HS-27A (cell line): ENCODE data around the gene OLFM3.

Experiments used
- DNase-seq: peaks from one replicate; pipeline ENCODE4 v3.0.0-alpha.2; 2012; ENCODE audit warnings: low read depth, missing footprints

The OLFM3 gene

DNA sequence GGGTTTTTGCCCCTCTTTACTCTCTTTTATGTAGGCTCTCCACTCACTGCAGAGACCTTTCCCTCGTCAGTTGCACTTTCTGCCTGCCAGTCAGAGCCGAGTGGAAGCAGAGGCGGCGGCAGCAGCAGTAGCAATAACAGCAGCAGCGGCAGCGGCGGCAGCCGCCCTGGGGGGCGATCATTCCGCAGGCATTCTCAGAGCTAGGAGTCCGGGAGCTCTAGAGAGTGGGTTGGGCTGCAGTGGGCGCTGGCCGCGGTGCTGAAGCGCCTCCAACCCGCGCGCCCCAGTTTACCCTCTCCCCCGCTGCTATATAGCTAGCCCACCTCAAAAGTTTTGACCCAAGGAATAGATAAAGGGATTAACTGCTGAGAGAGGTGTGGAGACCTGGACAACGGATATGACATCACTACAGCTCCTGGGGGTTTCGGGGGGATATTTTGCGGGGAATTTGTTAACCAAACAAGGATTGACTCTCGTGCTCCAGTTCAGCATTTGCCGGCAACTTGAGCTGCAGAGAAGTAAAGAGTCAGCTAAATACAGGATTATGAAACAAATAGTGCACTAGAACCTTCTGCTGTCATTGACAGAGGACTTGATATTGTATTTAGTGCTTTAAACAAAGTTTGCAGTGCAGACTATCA lies at the start of gene OLFM3:
OLFM3 (minus strand) TSS at position 102 of the 641 bp plus-strand sequence.
- no peak for DNase-seq

DNA sequence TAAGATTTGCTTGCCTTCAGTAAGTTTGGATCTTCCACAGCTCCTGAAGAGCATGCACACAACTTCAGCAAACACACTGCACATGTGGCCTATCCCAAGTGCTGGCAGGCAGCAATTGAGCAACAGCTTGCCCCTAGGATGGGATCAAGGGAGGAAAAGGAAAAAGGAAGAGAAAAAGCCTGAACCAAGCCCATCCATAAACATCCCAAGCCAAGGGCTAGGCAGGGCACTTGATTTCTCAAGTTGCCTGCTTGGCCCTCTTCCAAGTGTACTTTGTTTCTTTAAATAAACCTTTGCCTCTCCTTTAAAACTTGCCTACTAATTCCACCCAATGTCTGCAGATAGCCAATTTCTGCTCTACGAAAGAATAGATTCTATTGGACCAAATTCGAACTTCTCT lies 49.0 kb upstream of the OLFM3 start:
- no peak for DNase-seq

DNA sequence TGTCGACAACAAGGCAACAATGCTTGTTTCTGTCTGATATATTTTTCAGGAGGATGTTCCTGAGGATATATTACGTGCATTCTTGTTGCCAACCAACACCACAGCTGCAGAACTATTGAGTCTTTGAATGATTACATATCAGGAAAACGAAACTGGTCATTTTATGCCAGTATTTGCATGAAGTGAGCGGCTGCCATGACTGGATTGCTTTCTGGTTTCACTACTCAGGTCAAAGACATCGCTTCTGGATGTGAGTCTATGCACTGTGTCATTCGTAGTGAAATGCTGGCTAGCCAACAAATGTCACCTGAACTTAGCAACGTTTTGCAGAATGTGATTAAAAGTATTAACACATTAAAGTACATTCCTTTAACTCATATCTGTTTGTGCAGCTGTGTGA lies 35.8 kb upstream of the OLFM3 start:
- DNase-seq: no peak

DNA sequence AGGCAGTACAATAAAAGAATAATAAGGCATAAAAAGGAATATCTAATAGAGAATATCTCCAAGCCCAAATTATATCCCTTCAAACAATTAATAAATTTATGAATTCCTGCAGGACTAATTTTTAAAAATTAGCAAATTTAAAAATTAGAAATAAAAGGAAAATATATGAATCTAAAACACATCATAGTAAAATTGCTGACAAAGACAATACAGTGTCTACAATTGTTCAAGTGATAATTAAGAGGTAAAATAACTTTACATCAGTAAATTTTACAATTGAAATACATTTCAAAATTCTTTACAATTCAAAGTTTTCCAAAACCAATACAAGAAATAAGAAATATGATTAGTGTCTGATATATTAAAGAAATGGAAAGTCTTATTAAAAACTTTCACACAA lies 22.8 kb upstream of the OLFM3 start:
- DNase-seq: no peak

DNA sequence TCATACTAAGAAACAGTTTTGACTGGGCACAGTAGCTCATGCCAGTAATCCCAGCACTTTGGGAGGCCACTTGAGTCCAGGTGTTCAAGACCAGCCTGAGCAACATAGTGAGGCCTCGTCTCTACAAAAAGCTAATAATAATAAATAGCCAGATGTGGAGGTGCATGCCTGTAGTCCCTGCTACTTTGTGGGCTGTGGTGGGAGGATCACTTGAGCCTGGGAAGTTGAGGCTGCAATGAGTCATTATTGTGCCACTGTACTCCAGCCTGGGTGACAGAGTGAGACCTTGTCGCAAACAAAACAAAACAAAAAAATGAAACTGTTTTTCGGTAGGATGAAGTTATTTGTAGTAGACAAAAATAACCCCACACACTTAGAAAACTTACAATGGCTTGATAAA lies 19.0 kb upstream of the OLFM3 start:
- DNase-seq: no peak

DNA sequence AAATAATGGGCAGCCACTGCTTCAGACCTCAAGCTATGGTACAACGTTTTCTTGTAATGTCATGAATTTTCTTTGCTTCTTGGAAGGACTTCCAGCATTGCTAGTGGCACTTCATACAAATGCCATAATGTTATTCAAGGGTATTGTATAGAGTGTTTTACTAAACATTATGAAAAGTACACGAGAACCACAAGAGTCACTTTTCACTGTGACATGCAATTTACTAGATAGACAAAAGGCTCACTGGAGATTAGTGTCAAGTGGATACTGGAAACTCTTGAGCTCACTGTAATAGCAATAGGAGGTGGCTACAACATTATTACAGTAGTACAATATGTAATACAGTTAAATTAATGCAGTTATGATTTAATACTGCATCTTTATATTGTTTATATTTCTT lies 5.3 kb upstream of the OLFM3 start:
- DNase-seq: no peak

DNA sequence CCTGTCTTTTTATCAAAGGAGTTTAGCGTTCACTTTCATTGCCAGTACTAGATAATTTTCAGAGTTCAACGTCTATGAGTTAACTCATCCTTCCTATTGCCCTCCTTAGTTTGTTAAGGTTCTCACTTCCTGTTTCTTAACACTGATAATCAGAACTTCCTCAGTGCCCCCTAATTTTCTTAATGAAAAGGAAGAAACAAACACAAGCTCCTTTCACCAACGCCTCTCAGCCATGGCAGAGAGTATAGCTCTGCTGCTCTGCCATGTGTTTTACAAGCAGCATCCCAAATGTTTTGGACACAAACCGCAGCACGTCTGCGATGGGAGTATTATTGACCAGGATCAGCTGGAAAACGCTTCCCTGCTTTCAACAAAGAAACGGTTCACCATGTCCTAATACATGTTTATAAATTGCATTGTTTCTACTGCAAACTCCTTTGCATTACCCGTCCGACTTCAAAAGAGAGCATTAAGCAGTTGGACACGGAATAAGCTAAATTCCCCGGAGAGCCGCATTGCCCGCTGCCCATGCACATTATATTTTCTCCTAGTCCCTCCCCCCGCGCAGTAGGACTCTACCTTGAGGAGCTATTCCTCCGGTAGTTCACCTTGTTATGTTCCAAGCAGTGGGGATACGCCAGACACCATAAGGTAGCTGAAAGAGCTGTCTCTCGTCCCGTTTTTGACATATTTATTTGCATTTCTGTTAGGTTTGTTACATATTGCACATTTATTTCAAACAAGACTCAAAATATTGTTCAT lies 561 bp downstream of the OLFM3 start:
- DNase-seq: no peak

DNA sequence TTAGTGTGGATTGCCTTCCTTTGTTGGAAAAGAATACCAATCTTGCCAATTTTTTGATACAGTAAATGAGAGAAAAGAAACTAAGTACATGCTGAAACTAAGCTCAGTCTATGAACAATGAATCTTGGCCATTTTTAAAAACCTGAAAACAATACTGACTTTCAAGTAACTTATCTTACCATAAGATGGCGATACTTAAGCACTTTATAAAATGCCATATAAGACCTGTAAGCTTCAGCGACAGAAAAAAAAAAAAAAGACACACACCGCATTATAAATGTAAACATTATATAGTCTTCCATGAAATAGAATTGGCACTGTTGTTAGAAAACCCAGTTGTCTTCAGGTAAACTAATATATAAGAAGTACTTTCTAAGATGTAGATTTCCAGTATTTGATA lies 3.0 kb downstream of the OLFM3 start:
- DNase-seq: no peak

DNA sequence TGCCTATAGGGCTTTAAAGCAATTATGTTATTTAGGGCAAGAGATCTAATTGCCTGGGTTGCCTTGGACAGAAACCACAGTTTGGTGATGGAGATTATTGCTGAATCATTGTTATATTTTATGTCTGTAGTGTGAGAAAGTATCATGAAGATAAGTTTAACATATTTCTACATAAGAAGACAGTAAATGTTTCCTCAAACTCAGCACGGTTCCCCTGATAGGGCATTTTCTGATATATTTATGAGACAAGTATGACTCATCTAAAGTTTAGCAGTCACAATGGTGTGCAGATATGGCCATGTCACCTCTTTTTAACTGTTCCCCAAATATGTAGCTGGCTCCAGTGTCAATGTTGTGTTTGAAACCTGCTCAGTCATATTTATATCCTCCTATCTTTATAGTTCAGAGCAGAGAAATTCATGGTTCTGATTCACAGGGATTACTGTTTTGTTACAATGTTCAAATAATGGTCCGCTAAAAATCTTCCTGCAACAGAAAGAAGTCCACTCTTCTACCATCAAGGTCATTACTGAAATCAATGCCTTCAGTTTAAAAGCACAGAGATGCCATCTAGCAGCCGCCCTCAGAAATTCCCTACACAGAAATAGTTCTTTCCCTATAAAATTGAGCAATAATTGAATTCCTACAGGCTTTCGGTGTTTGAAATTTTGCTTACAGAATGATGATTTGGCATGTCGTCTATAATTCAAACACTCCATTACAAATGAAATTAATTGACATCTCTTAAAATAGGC lies 3.7 kb downstream of the OLFM3 start:
- DNase-seq: no peak

DNA sequence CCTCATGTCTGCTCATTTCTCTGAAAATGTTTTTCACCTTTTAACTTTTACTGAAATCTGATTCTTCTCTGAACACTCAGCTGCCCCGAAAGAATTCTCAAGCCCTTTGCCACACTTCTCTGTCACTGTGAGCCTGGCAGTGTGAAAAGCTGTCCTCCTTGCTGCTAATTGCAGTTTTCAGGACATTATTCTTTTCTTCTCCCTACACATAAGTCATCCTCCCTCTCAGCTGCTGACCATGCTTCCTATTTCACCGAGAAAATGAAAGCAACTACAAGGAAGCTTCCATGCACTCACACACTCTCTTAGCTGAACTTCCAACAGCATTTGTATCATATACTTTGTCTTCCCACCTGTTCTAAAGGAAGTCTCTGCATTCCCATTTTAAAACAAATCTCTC lies 15.8 kb downstream of the OLFM3 start:
- no peak for DNase-seq

DNA sequence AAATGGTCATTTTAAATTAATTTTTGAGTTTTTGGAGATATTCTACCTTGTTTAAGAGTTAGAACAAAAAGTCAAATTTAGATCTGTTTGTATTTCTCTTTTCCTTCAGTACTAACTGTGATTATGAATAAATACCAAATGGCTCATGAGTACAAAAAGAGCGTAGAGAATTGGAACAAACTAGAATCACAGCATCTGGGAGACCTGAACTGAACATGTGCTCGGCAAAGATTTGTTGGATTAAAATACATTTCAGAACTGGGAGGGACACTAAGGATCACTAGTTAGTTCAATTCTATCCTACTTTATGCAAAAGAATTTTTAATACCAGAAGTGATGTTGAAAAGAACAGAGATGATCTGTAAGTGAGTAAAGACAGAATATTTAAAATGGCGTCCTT lies 19.5 kb downstream of the OLFM3 start:
- DNase-seq: no peak

DNA sequence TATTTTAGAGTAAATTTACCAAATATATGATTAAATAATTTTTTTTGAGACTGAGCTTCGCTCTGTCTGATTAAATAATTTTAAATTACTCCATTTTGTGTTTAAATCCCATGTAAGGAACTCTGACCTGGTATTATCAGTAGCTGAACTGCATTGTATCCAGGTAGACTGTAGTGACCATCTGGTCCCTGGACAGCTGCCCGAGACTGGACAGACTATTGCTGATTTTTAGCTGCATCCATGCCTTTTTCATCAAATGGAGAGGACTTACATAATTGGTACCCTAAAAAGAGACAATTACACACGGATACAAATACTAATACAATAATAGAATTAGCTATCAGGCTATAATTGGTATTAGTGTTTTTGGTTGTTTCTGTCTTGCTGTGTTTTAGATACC lies 20.6 kb downstream of the OLFM3 start:
- no peak for DNase-seq

DNA sequence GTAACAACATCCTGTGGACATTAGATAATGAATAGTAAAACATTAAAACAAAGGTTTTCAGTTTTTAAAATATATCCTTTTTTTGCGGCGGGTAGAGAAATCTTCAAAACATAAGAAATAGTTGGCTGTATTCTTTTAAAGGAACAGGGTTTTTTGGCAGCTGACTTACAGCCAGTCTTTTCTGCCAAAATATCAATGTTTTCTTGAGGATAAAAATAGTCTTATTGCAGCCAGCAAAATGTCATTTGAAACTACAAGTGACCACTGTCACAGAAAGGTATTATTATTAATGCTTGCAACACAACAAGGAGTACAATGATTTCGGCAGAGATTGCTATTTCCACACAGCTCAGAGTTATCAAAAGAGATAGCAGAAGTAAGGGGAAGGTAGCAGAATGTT lies 21.4 kb downstream of the OLFM3 start:
- no peak for DNase-seq

DNA sequence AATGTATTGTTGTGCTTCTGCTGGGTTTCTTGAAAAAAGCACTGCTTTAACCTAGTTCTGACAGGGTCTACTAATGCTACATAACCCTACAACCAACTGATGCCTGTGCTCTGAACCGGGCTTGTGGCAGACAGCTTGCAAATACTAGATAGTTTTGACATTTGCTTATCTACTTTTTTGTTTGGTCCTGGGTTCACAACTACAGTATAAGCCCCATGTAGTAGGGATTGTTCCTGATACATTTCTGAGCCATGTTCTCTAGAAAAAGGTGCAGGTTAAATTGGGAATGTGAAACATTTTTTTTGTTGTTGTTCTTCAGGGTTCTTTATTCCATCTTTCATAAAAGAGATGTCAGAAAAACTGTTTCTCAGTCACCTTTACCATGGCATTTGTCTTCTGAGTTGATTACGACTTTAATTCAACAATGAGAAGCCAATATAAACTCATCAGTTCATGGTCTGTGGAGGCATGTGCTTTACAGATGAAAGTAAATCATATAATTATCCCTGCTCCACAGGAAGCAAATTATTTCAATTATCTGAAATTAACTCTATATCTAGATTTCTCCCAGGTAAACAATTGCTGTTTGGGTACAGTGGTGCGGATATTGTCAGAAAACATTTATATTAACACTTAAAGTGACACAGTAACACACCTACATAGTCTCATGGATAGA lies 22.0 kb downstream of the OLFM3 start:
- DNase-seq: no peak

DNA sequence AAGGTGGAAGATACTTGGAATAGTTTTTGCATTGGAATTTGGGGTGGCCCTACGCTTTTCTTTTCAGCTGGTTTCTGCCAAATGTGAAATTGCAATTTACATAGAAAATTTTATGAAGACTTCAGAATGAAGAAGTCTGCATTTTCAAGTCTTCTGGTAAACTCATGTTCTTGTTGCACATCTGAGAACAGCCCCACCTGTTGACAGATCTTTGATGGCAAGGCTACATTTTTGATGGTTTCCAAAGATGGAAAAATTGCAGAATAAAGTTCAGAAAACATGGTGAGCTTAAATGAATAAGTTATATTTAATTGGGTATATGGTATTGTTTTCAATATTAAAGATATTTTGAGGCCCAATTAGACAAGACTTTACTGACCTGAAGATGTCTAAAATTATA lies 25.4 kb downstream of the OLFM3 start:
- no peak for DNase-seq

DNA sequence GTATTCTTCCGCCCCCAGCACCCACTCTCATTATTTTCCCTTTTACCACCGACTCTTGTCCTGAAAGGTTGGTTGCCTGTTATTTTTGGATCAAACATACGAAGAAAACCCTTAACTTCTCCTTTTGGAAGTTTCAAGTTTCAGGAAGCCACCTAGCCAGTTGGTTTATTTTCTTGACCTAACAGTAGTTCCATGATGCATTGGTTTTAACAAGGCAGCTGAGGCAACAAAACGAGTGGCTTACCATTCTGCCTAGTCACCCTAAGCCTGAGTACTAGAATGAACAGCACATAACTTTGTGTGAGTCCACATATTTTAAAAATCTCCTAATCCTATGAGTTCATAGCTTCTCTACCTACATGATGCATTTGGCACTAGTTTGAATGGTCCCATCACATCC lies 28.9 kb downstream of the OLFM3 start:
- DNase-seq: no peak

DNA sequence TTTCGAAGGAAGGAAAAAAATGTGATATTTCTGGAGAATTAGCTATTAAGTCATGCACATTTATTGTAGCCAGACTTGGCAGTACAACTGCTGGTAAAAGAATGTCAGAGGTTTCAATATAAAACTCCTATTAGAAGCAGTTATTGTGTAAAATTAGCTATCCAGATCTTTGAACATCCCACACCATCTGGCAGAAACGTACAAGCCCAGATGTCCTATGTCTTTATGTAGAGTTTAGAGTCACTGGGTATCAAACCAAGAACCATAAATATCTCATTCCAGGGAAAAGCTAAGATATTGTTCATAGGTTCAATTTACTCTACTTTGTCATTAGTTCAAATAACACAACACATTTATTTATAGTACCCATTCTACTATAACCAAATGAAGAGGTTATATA lies 31.4 kb downstream of the OLFM3 start:
- no peak for DNase-seq

DNA sequence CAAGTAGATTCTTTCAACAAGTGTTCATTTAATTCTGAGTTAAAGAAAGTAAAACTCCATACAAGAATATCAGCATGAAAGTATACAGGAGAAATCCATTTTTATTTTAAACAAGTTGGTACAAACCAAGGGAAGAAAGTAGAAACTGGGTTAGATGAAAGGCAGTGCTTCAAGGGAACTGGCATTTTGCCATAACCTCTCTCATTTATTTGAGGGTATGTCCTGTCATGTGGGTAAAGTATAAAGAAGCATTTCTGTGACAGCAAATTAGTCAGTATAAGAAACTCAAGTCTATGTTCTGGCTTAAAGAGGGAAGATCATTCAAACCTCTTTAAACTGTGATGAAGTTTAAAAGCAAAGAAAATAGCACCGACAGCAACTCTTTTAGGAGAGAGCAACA lies 32.0 kb downstream of the OLFM3 start:
- DNase-seq: no peak

DNA sequence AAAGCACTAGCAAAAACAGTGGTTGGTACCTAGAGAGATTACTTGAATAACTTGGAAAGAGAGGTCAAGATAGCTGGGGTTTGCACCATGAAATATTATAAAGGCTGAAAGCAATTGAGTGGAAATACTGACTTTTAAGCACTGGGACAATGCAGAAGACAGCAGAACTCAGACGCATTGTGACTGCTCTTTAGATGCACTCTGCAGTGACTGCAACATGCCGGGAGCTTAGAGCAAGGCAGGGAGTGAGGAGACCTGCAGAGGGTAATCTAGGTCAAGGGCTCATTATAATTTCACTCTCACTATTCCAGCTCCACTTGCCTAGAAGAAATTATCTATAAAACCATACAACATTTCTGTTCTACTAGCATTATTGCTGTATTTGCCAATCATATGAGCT lies 36.6 kb downstream of the OLFM3 start:
- no peak for DNase-seq

DNA sequence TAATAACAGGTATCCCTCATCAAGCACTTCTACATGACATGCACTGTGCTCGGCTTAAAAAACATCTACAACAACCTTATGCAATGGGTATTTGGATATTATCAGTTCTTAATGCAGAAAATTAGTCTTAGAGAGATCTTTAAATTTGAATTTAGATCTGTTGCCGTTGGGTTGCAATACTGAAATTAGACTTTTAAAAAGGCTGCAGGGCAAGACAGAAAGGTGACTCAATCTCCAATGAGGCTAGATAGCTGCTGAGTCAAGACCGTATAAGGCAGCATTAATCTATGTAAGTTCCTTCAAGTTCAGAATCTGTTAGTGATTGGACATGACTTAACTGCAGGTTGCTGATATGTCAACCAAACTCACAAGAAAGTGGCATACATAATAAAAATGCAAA lies 37.3 kb downstream of the OLFM3 start:
- no peak for DNase-seq

DNA sequence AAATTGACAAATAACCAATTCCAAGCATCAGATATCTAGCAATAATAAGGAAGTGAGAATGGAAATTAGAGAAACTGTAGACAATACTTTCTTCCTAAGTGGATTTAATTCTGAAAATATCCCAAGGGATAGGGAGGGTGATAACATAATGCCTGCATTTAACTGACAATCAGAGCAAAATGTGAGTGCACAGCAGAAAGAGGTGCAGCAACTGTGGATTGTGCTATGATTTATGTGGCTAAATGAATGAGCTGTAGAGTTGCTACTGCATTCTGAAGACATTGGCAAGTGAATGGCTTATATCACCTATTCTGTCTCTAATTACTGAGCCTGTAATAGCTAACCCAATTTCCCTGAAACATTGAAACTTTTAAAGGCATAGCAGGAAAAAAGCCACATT lies 39.0 kb downstream of the OLFM3 start:
- no peak for DNase-seq

DNA sequence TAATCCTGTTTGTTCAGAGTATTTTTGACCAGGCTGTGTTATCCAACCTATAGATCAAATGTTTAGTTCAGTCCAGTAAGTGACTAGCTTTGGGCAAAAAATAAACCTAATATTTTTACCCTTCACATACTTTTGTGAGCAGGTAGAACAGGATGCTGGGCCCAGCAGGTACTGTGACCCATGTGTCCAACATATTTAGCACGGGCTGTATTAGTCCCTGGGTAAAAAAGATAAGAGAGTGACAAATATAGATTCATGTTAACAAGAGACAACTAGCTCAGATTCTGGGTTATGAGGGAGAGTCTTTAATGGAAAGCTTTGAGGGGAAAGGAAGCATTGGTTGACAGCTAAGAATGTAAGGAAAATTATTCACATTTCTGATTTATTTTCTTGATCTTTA lies 43.1 kb downstream of the OLFM3 start:
- DNase-seq: no peak

DNA sequence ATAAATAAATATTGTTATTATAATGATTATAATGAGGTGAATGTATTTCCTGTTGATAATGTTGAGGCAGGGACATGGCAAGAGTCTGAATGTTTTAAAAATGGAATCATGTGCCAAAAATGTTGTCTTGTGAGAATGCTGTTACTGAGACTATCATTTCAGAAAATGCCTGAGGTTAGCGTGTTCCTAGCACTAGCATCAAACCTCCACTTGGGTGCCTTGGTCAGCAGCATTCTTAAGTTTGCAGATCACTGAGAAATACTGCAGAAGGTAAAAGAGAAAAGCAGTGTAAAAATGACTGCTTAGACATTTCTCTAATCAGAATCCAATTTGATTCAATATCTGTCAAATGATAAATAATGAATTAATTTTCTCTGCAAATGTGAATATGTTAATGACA lies 50.8 kb downstream of the OLFM3 start:
- no peak for DNase-seq
